GM18520 (cell line): ENCODE data around the gene ARHGAP23.
"Not testable (repeated sequence)": the region's sequence is repeated elsewhere in the genome, so short reads cannot be mapped to it uniquely, and the experiment has no call there.

Source experiments
- ATAC-seq: cut with Tn5 transposase; IDR thresholded peaks from one replicate; pipeline ENCODE4 v1.9.1; 2021; ENCODE audit not compliant: unreplicated experiment

ARHGAP23 gene

GRCh38 chr17:38421871-38422827 lies 6.1 kb upstream of the ARHGAP23 start:
- ATAC-seq, result no peak

GRCh38 chr17:38424297-38424972 lies 3.8 kb upstream of the ARHGAP23 start:
- ATAC-seq, result no peak

- ATAC-seq, result no peak
Measured at GRCh38 chr17:38425031-38425430, 3.2 kb upstream of the ARHGAP23 start.

- ATAC-seq, result no peak
Measured at GRCh38 chr17:38425744-38426143, 2.5 kb upstream of the ARHGAP23 start.

- ATAC-seq, result no peak
Measured at GRCh38 chr17:38426441-38426840, 1.8 kb upstream of the ARHGAP23 start.

- ATAC-seq, result no peak
Measured at GRCh38 chr17:38427160-38427949, 909 bp upstream of the ARHGAP23 start.

GRCh38 chr17:38428643-38429371 lies 543 bp downstream of the ARHGAP23 start:
- ATAC-seq, result no peak

GRCh38 chr17:38429476-38430100 lies 1.3 kb downstream of the ARHGAP23 start:
- ATAC-seq, result no peak

- ATAC-seq, result no peak
Measured at GRCh38 chr17:38430316-38430715, 2.1 kb downstream of the ARHGAP23 start.

GRCh38 chr17:38430822-38431221 lies 2.6 kb downstream of the ARHGAP23 start:
- no peak for ATAC-seq

- ATAC-seq, result no peak
Measured at GRCh38 chr17:38431346-38432145, 3.3 kb downstream of the ARHGAP23 start.

- no peak for ATAC-seq
Measured at GRCh38 chr17:38434178-38434665, 6.0 kb downstream of the ARHGAP23 start.

GRCh38 chr17:38435795-38436194 lies 7.5 kb downstream of the ARHGAP23 start:
- ATAC-seq, result no peak

GRCh38 chr17:38436386-38436785 lies 8.1 kb downstream of the ARHGAP23 start:
- no peak for ATAC-seq

- not testable (repeated sequence) for ATAC-seq
Measured at GRCh38 chr17:38437313-38437712, 9.0 kb downstream of the ARHGAP23 start.

- no peak for ATAC-seq
Measured at GRCh38 chr17:38439436-38439835, 11.2 kb downstream of the ARHGAP23 start.

GRCh38 chr17:38440614-38441397 lies 12.5 kb downstream of the ARHGAP23 start:
- no peak for ATAC-seq

GRCh38 chr17:38441429-38442061 lies 13.3 kb downstream of the ARHGAP23 start:
- ATAC-seq, result no peak
